RWPE2 (cell line): ENCODE measurements around the gene HOTAIR.

ENCODE experiments used
- ATAC-seq: fragments of 200-7000 bp; cut with Tn5 transposase; 3 replicates; pipeline ENCODE4 v1.9.1; 2021; ENCODE audit warnings: low read depth
- DNase-seq: peaks from one replicate; pipeline ENCODE4 v3.0.0-alpha.2; 2020; ENCODE audit warnings: low spot score
- H3K27ac ChIP-seq: fragments of 450-650 bp; 2 replicates; pipeline ENCODE4 v1.5.1; 2017; ENCODE audit warnings: mild to moderate bottlenecking; ENCODE audit not compliant: poor library complexity, severe bottlenecking
- H3K27me3 ChIP-seq: fragments of 250-450 bp; sonication (Bioruptor Pico); 2 replicates; pipeline ENCODE4 v1.5.1; 2021; ENCODE audit warnings: mild to moderate bottlenecking, moderate library complexity; ENCODE audit not compliant: insufficient read depth, poor library complexity, severe bottlenecking
- H3K36me3 ChIP-seq: fragments of 250-450 bp; sonication (Bioruptor Pico); 2 replicates; pipeline ENCODE4 v1.5.1; 2020; ENCODE audit warnings: low read depth, mild to moderate bottlenecking, moderate library complexity
- H3K4me1 ChIP-seq: fragments of 250-450 bp; sonication (Bioruptor Pico); 2 replicates; pipeline ENCODE4 v1.5.1; 2021; ENCODE audit warnings: mild to moderate bottlenecking, moderate library complexity; ENCODE audit not compliant: insufficient read depth, poor library complexity, severe bottlenecking
- H3K4me3 ChIP-seq: fragments of 250-450 bp; sonication (Bioruptor Pico); 2 replicates; pipeline ENCODE4 v1.5.1; 2021; ENCODE audit warnings: mild to moderate bottlenecking, moderate library complexity; ENCODE audit not compliant: severe bottlenecking
- H3K9me3 ChIP-seq: fragments of 250-450 bp; sonication (Bioruptor Pico); 2 replicates; pipeline ENCODE4 v1.5.1; 2021; ENCODE audit warnings: mild to moderate bottlenecking, moderate library complexity; ENCODE audit not compliant: severe bottlenecking
- CTCF ChIP-seq: fragments of 450-650 bp; IDR thresholded peaks from one replicate; pipeline ENCODE4 v1.5.1; 2017; ENCODE audit warnings: mild to moderate bottlenecking, moderate library complexity; ENCODE audit not compliant: poor library complexity, severe bottlenecking

Gene HOTAIR

GRCh38 chr12:54002278-54002914 is 27.6 kb upstream of the HOTAIR start:
- DNase-seq = no peak
- Histone ChIP-seq H3K9me3 (no peaks in the 10 kb centered on the region), H3K36me3 (no peaks in the 10 kb centered on the region), H3K27ac (no peak overlapping the region), H3K4me3 (no peak overlapping the region), H3K4me1 (no peaks in the 10 kb centered on the region), H3K27me3 (peaks cover 90% of the 10 kb centered on the region)
- no peak for ATAC-seq
- no peak for TF ChIP-seq CTCF

GRCh38 chr12:54001283-54002187 is 26.8 kb upstream of the HOTAIR start:
- ATAC-seq (no peak), DNase-seq (no peak)
- no peak for TF ChIP-seq CTCF
- Histone ChIP-seq H3K36me3 (no peaks in the 10 kb centered on the region), H3K4me3 (no peak overlapping the region), H3K27me3 (peaks cover 90% of the 10 kb centered on the region), H3K4me1 (no peaks in the 10 kb centered on the region), H3K27ac (no peak overlapping the region), H3K9me3 (no peaks in the 10 kb centered on the region)

GRCh38 chr12:54000116-54001114 is 25.7 kb upstream of the HOTAIR start, which contains the start of gene HOXC9:
Gene HOXC9 (plus strand): TSS chr12:54000161. CDS start chr12:54000189, 28 bp downstream.
- H3K4me1 ChIP-seq = no peaks in the 10 kb centered on the region
- no peak for TF ChIP-seq CTCF
- H3K4me3 ChIP-seq = peak within 1 kb of the TSS; percentile 44
- no peaks in the 10 kb centered on the region for H3K36me3 ChIP-seq
- H3K9me3 ChIP-seq = no peaks in the 10 kb centered on the region
- peak within 1 kb of the TSS; percentile 20 for H3K27ac ChIP-seq
- ATAC-seq = peak; percentile 29
- DNase-seq = no peak
- peaks cover 90% of the 10 kb centered on the region for H3K27me3 ChIP-seq

- peaks cover 90% of the 10 kb centered on the region for H3K27me3 ChIP-seq
- peak overlapping the region; percentile 20 for H3K27ac ChIP-seq
- no peak for TF ChIP-seq CTCF
- 0 out of 3 replicates have a peak, but pooled peaks have one; percentile 5 for ATAC-seq
- H3K36me3 ChIP-seq = no peaks in the 10 kb centered on the region
- peak overlapping the region; percentile 44 for H3K4me3 ChIP-seq
- no peaks in the 10 kb centered on the region for H3K4me1 ChIP-seq
- H3K9me3 ChIP-seq = no peaks in the 10 kb centered on the region
- no peak for DNase-seq
These were observed 24.9 kb upstream of the HOTAIR start for GRCh38 chr12:53999559-54000115.
